Erythroblast (primary cell): ENCODE results near the gene NSRP1.
"Not testable (repeated sequence)": the region's sequence is repeated elsewhere in the genome, so short reads cannot be mapped to it uniquely, and the experiment has no call there.

Source experiments
- DNase-seq, 2 experiments: peaks; one replicate each; lab custom pipeline; 2025; lab: John Stamatoyannopoulos, UW
- GATA1 ChIP-seq: IDR thresholded peaks from 2 replicates; pipeline ENCODE4 v1.6.1; 2011; ENCODE audit warnings: low read depth, mild to moderate bottlenecking, control low read depth, low read length, moderate library complexity
- POLR2A ChIP-seq: IDR thresholded peaks from 2 replicates; pipeline ENCODE4 v1.6.1; 2011; ENCODE audit warnings: mild to moderate bottlenecking, low read length

Gene NSRP1

DNA sequence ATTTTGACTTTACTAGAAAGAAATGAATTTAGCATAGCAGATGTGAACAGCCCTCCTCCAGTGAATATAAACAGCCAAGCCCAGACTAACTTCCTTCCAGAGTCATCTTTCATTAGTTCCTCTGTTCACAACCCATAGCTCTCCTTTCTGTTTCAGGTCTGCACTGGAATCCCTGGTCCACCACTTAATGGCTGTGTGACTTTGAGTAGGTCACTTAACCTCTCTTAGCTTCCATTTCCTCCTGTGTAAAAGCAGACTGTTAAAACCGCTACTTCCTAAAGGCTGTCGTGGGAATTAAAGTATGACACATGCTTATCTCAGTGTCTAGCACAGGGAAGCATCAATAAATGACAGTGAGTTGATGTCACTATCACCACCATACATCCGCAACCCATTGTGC is 111.4 kb downstream of the NSRP1 start:
- no peak for TF ChIP-seq POLR2A
- no peak for TF ChIP-seq GATA1
- DNase-seq: no peak

DNA sequence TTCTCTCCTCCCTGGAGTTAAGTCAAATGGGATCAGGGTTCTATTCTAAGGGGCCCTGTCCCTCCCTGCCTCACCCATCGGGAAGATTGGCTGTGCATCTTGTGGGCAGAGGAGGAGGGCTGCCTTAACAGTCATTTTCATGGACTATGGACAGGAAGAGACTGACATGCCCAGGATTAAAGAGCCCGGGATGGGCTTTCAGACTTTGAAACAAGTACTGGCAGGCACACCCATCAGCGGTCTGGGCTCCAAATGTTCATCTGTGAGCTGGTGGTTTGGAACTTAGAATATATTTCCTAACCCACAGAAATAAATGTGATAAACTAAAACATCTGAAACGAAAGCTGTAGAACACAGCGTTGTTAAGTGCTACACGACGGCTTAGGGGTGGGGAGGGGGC is 112.4 kb downstream of the NSRP1 start:
- TF ChIP-seq GATA1: no peak
- no peak for TF ChIP-seq POLR2A
- no peak for DNase-seq

DNA sequence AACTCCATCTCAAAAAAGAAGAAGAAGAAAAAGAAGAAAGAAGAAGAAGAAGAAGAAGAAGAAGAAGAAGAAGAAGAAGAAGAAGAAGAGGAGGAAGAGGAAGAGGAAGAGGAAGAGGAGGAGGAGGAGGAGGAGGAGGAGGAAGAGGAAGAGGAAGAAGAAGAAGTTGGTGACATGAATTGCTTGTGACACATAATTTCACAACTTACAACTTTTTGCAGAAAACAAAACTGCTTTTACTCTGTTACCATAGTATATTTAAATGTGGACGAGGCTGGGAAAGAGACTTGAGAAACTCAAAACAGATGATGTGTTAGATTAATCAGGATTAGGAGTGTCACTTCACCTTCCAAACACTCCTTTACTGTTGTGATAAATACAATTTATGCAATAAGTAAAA is 113.4 kb downstream of the NSRP1 start:
- not testable (repeated sequence) for DNase-seq

DNA sequence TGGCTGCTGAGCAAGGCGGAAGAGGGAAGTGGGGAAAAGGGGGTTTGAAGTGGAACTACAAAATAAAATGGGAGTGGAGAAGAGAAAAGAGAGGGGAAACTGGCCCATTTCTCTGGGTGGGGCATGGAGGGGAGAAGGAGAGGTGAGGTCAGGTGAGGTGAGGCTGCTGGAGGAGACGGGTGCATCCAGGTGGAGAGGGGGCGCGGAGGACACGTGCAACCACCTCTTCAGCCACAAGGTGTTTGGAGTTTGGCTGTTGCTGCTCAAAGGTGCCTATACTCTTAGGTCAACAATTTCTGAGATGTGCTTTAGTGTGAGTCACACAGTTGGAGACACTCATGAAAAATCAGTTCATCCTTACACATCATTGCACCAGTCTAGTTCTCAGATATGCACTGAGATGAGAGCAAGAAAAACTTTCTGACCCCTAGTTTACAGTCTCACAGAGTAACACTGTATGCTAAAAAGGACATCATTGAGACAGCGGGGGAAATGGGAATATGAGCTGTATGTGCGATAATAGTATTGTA is 114.0 kb downstream of the NSRP1 start:
- no peak for TF ChIP-seq GATA1
- no peak for TF ChIP-seq POLR2A
- no peak for DNase-seq

DNA sequence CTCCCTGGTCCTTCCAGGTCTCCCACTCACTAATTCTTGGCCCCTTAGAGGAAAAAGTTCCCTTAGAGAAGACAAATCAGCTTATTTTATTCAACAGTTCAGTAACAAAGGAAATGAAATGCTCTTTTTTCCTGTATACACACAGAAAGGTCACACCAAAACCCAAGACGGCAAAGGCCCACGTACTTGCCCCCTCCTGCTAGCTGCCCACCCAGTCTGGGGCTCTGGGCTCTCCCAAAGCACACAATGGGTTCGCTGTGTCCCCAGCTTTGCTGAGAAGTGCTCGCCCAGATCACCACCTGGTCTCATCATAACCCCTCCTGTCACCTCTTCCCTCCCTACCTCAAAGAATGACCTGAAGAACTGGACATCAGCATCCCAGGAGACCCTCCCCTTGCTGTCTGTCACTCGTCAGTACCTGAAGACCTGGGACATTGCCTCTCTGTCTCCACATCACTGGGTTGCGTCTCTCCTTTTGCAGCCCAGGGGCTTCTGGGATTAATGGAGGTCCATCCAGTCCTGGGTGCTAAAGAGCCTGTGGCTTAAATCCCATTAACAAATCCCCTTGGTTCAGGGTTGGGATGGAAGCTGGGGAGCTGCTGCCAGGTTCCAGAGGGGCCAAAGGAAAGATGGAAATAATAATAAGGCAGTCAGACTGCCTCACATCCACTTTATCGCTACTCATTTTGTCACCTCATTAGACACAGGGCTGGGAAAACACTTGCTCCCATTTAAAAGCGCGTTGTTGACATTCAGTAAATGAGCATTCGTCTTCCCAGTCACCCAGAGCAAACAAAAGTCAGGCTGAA is 115.6 kb downstream of the NSRP1 start:
- no peak for TF ChIP-seq GATA1
- no peak for DNase-seq

DNA sequence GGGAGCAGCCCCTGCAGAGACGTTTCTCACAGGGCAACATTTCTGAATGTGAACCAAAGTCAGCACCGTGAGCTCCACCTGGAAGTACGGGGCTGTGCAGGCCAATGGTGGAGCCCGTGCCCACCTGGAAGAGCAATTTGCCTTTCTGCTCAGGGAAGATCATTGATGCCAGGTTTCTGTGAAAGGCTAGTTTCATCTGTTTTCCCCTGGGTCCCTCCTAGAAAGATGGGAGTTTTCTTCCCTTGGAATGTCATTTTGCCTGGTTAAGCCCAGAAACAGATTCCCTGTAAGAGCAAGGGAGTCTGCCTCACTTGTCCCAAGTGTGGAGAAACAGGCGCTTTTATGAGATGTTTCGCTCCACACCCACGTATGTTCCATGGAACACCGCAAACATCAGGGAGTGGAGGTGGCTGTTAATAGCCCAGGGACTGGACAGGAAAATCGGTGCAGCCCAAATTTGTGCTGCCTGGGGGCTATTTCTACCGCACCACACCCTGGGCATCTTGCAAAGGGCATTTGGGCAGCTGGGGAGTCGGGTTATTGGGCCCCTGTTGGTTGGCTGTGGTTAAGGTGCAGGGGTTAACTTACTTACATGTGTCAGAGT is 116.3 kb downstream of the NSRP1 start:
- TF ChIP-seq GATA1 (no peak), POLR2A (no peak)
- no peak for DNase-seq

DNA sequence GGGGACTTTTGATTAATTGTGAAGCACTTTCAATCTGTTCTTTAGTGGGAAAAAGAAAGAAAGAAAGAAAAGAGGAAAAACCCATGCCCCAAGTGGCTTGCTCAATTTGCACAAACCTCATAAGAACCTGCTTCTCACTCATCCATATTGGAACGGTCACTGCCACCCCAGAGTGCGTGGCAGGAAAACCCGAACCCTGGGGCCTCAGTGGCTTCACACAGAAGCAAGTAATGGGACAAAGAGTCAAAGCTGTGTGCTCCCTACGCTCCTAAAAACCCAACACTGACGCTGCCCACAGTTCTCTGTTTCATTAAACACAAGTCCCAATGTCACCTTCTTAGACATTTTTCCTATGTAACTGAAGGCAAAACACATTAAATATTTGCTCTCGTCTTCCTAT is 117.7 kb downstream of the NSRP1 start:
- no peak for TF ChIP-seq GATA1
- no peak for TF ChIP-seq POLR2A

DNA sequence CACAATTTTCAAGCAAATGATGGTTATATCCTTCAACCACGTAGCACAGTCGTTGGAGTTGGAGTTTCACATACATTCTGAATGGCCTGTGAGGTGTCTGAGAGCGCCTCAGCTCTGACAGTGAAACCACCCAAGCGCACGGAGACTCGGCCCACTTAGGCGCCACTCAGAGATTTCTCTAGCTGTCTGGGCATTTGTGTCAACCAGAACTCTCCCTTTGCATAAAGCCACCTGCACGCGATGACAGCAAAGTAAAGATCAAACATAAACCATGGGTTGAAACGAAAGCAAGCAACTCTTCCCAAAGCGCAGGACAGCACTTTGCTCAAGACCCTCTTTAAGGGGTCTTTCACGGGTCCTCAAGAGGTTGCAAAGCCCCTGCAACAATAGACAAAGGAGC is 118.3 kb downstream of the NSRP1 start:
- DNase-seq: no peak

More for the DNA sequence above, 117.7 kb downstream of the NSRP1 start:
- no peak for DNase-seq

DNA sequence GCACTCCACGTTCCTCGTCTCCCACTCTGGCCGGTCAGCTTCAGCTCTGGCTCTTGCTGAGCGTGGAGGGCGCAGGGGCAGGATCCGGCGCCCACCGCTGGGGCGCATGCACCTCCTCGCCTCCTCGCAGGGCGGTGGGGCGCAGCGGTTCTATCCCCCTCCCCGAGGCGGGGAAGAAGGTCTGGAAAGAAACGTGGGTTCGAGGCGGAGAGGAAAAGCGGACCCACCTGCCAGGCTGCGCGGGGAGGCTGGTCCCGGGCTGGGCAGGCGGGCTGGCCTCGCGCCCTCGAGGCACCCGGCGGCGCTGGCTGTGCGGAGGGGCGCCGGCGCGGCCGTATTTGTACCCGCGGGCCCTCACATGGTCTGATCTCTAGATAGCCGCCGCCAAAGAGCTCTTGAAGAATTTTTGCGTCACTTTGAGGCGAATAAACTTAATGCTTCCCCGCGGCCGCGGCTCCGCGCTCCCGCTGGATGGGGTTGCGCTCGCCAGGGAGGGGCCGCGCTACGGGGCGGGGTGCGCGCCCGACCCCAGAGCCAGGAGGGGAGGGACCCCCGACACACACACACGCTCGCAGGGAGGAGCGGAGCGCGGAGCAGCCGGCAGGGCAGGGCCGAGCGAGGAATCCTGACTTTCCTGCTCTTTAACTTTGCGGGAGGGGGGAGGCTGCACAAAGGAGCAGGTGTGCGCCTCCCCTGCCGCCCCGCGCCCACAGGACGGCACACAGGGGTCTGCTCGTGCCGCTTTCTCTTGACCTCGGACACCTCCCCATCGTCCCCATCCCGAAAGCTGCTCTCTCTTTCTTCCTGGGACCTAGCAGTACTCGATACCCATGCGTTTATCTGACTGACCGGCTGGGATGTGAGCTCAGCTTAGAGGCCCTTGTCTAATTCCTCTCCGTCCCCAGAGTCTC is 119.0 kb downstream of the NSRP1 start, which contains the start of gene SLC6A4:
Gene SLC6A4 (minus strand): TSS at position 312 of the 911 bp plus-strand sequence. CDS start 13,739 bp downstream, outside the sequence.
- peak; percentile 18 to 44 for DNase-seq
- TF ChIP-seq POLR2A (no peak), GATA1 (no peak)

More for the DNA sequence above, 118.3 kb downstream of the NSRP1 start:
- TF ChIP-seq POLR2A (no peak), GATA1 (no peak)
